Chondrocyte (in vitro differentiated cells): Measurements from ENCODE around the gene ABHD17C. TPM values are rescaled to one million over a fixed set of nuclear protein-coding genes. Genes with fewer than 3 reads are reported as not detected.

Experiments used
- DNase-seq: peaks from one replicate; pipeline ENCODE4 v3.0.0; 2021; ENCODE audit warnings: mixed read lengths, low spot score
- H3K27ac Mint-ChIP-seq: one replicate; pipeline ENCODE4 v1.8.0; 2021; ENCODE audit warnings: mild to moderate bottlenecking, moderate library complexity, mixed read lengths; ENCODE audit not compliant: unreplicated experiment
- H3K27me3 Mint-ChIP-seq: 2 replicates; pipeline ENCODE4 v1.8.0; 2021; ENCODE audit warnings: low read depth, mixed read lengths
- H3K36me3 Mint-ChIP-seq: 2 replicates; pipeline ENCODE4 v1.8.0; 2021; ENCODE audit warnings: low read depth, mixed read lengths
- H3K4me1 Mint-ChIP-seq: 2 replicates; pipeline ENCODE4 v1.8.0; 2021; ENCODE audit warnings: low read depth, mild to moderate bottlenecking, mixed read lengths
- H3K4me3 Mint-ChIP-seq: one replicate; pipeline ENCODE4 v1.8.0; 2021; ENCODE audit warnings: mild to moderate bottlenecking, moderate library complexity, mixed read lengths; ENCODE audit not compliant: unreplicated experiment
- H3K9me3 Mint-ChIP-seq: 2 replicates; pipeline ENCODE4 v1.8.0; 2021; ENCODE audit warnings: low read depth, mixed read lengths
- total RNA-seq: library from RNA; stranded (reverse); gene quantifications from 3 replicates; pipeline ENCODE4 v1.2.1, GENCODE V29; 2021
- TF ChIP-seq, protein P1 (sequence below): fragments of 200-600 bp; sonication (generic); IDR thresholded peaks from 2 replicates; pipeline ENCODE4 v1.5.0; 2021; ENCODE audit warnings: antibody characterized with exemption, mild to moderate bottlenecking, moderate library complexity

ABHD17C gene
- total RNA-seq, 1 donor from 2014 or later = 8.0 TPM

DNA sequence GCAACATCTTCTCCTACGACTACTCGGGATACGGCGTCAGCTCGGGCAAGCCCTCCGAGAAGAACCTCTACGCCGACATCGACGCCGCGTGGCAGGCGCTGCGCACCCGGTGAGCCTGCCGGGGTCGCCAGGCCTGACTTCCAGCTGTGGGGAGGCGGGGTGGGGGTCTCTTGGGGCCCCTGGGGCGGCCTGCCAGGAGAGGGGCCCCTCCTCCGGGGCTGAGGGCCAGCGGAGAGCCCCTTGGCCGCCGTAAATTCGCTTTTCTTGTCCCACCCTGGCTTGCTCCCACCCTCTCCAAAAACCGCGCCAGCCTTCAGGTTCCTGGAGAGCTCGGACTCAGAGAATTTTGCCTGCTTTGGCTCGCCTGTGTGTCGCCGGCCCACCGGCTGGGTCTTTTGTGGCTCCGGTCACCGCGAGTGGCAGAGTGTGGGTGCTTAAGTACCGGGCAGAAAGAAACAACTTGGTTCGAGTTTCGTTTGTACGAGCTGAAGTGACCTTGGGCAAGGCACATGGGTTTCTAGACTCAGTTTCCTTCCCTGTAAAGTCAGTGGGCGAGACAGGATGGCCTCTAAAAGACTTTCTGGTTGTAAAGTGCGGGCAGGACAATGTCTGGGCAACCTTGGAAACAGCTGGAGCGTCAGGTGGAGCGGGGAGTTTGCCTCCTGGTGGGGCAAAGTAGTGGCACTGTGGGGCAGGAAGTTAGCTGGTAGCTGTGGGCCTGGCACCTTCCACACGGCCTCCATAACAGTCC is 976 bp downstream of the ABHD17C start:
- TF ChIP-seq, protein P1, sequence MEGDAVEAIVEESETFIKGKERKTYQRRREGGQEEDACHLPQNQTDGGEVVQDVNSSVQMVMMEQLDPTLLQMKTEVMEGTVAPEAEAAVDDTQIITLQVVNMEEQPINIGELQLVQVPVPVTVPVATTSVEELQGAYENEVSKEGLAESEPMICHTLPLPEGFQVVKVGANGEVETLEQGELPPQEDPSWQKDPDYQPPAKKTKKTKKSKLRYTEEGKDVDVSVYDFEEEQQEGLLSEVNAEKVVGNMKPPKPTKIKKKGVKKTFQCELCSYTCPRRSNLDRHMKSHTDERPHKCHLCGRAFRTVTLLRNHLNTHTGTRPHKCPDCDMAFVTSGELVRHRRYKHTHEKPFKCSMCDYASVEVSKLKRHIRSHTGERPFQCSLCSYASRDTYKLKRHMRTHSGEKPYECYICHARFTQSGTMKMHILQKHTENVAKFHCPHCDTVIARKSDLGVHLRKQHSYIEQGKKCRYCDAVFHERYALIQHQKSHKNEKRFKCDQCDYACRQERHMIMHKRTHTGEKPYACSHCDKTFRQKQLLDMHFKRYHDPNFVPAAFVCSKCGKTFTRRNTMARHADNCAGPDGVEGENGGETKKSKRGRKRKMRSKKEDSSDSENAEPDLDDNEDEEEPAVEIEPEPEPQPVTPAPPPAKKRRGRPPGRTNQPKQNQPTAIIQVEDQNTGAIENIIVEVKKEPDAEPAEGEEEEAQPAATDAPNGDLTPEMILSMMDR = peak; percentile 73
- Mint-ChIP-seq H3K36me3 (no peaks in the 10 kb centered on the region), H3K4me1 (peaks cover 47% of the 10 kb centered on the region), H3K4me3 (peak overlapping the region; percentile 80), H3K9me3 (no peaks in the 10 kb centered on the region), H3K27ac (peak overlapping the region; percentile 90), H3K27me3 (no peaks in the 10 kb centered on the region)
- no peak for DNase-seq

DNA sequence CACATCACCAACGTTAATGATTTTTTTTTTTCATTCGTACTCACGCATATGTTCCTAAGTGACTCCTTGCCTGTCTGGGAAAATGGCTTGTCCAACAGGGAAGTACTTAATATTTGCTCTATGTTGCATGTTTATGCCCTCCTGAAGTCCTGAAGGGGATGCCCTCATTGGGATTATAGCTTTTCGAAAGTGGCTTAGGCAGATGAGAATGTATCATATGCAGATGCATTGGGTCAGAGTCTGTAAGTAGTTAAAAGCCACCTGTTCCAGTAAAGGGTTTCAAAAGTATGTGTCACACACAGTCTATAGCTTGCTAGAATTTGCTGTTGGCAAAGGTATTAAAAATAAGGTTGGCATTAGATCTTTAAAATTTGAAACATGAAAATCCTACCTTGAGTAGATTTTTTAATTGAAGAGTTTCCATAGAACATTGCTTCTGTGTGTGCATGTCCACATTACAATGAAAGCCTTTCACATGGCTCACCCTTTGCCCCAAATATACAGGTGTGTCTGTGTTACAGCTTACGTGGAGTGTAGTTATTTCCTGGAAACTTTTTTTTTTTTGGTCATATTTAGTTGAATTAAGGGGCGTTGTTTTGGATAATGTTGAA is 2.1 kb downstream of the ABHD17C start:
- Mint-ChIP-seq H3K27me3 (no peaks in the 10 kb centered on the region), H3K27ac (no peak overlapping the region), H3K4me3 (peak overlapping the region; percentile 80), H3K36me3 (no peaks in the 10 kb centered on the region), H3K4me1 (peaks cover 51% of the 10 kb centered on the region), H3K9me3 (no peaks in the 10 kb centered on the region)
- TF ChIP-seq, protein P1 = no peak
- DNase-seq = no peak

DNA sequence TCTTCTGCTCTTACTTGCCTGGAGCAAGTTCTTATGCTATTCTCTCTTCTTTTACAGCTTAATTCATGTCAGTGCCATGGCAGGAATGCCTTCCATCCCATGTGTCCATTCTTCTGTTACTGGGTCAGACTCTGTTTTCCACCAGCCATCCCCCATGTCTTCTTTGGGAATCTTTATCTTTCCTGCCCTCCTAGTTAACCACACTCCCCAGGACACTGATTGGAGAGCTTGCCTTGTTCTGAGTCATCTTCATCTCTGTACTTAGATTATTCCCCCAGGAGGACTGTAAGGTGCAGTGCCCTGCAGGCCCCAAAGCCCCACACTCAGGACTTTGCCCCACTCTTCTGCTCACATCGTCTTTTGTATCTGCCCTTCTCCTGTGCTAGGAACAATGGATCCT is 3.6 kb downstream of the ABHD17C start:
- Mint-ChIP-seq H3K4me1 (peaks cover 58% of the 10 kb centered on the region), H3K4me3 (no peak overlapping the region)
- DNase-seq = no peak

DNA sequence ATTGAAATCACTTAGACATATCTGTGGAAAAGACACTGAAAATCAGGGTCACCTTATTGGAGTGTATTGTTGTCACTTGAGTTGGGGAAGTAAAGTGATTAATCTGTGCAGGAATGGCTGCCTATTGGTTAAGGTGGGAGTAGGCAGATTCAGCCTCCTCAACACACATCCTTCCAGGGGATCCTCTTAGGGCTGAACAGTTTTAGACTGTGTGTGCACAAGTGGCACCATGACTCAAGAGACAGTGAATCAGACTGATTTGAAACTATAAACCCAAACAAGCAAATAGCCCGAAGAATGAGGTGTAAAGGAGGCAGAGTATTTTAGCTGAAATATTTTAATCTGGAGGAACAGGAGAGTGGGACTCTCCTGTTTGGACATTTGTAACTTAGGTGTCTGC is 4.9 kb downstream of the ABHD17C start:
- no peak for DNase-seq
- TF ChIP-seq, protein P1 = no peak
- Mint-ChIP-seq H3K36me3 (peaks cover 2% of the 10 kb centered on the region), H3K27me3 (no peaks in the 10 kb centered on the region), H3K9me3 (no peaks in the 10 kb centered on the region), H3K27ac (no peak overlapping the region), H3K4me3 (no peak overlapping the region), H3K4me1 (peaks cover 49% of the 10 kb centered on the region)

More for the DNA sequence above, 3.6 kb downstream of the ABHD17C start:
- Mint-ChIP-seq H3K36me3 (no peaks in the 10 kb centered on the region), H3K9me3 (no peaks in the 10 kb centered on the region), H3K27ac (no peak overlapping the region), H3K27me3 (no peaks in the 10 kb centered on the region)
- TF ChIP-seq, protein P1 = no peak

DNA sequence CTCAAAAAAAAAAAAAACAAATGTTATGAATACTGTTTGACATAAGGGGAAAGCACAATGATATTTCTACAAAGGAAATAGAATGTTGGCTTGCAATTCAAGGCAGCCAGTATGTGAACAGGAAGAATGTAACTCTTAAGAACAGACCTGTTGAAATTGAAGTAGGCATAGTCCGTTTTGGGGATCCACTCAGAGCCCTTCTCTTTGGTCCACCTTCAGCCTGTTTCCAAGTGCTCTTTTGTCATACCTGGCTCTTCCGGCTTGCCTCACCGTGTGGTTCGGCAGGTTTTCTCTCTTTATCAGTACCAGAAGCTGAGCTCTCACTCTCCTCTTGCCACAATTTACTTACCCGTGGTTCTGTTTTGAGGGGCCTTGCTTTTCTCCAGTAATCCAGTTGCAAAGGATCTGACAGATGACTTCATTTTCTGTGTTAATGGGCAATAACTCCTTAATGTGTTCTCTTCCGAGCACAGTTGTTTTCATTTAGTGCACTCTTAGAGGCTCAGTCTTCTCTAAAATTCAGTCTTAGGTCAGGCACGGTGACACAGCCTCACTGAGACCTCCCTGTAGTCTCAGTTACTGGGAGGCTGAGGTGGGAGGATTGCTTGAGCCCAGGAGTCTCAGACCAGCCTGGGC is 6.7 kb downstream of the ABHD17C start:
- H3K27me3 Mint-ChIP-seq = no peaks in the 10 kb centered on the region
- peaks cover 48% of the 10 kb centered on the region for H3K4me1 Mint-ChIP-seq
- peaks cover 3% of the 10 kb centered on the region for H3K36me3 Mint-ChIP-seq
- peak overlapping the region; percentile 41 for H3K27ac Mint-ChIP-seq
- no peak overlapping the region for H3K4me3 Mint-ChIP-seq
- no peaks in the 10 kb centered on the region for H3K9me3 Mint-ChIP-seq
- TF ChIP-seq, protein P1 = no peak
- no peak for DNase-seq
